KMS-11 (cell line): ENCODE results near the gene GRK6.
A peak's percentile ranks its signal among the peaks of the same experiment; 100 is the strongest.

Experiments
- H2AFZ ChIP-seq: fragments of 200-600 bp; sonication (generic); 2 replicates; pipeline ENCODE4 v1.6.1; 2016; ENCODE audit warnings: antibody characterized with exemption, mixed run types, low read depth
- H3K27ac ChIP-seq: fragments of 200-600 bp; sonication (generic); 2 replicates; pipeline ENCODE4 v1.6.1; 2016; ENCODE audit warnings: mild to moderate bottlenecking, mixed run types
- H3K27me3 ChIP-seq: fragments of 200-600 bp; sonication (generic); 2 replicates; pipeline ENCODE4 v1.6.1; 2017; ENCODE audit warnings: mild to moderate bottlenecking, low read depth, mixed run types, moderate library complexity; ENCODE audit not compliant: insufficient read depth
- H3K36me3 ChIP-seq: fragments of 200-600 bp; sonication (generic); 2 replicates; pipeline ENCODE4 v1.6.1; 2017; ENCODE audit warnings: mild to moderate bottlenecking, mixed run types; ENCODE audit not compliant: insufficient read depth
- H3K4me1 ChIP-seq: fragments of 200-600 bp; sonication (generic); 2 replicates; pipeline ENCODE4 v1.6.1; 2016; ENCODE audit warnings: mild to moderate bottlenecking, low read depth, mixed run types; ENCODE audit not compliant: poor library complexity, severe bottlenecking
- H3K4me2 ChIP-seq: fragments of 200-600 bp; sonication (generic); 2 replicates; pipeline ENCODE4 v1.7.0; 2016; ENCODE audit warnings: mild to moderate bottlenecking, mixed run types
- H3K4me3 ChIP-seq: fragments of 200-600 bp; sonication (generic); IDR thresholded peaks from 2 replicates; pipeline ENCODE4 v1.6.1; 2017; ENCODE audit warnings: low read depth, low read length, mixed read lengths; ENCODE audit not compliant: insufficient read depth
- H3K79me2 ChIP-seq: fragments of 200-600 bp; sonication (generic); 2 replicates; pipeline ENCODE4 v1.6.1; 2016; ENCODE audit warnings: low read depth, mixed run types; ENCODE audit not compliant: insufficient read depth
- H3K9ac ChIP-seq: fragments of 200-600 bp; sonication (generic); 2 replicates; pipeline ENCODE4 v1.6.1; 2016; ENCODE audit warnings: mild to moderate bottlenecking, mixed run types
- H4K20me1 ChIP-seq: fragments of 200-600 bp; sonication (generic); 2 replicates; pipeline ENCODE4 v1.6.1; 2016; ENCODE audit warnings: mild to moderate bottlenecking, mixed run types; ENCODE audit not compliant: insufficient read depth
- CTCF ChIP-seq: fragments of 200-600 bp; sonication (generic); conservative IDR thresholded peaks from 2 replicates; pipeline ENCODE4 v1.6.1; 2017; ENCODE audit warnings: low read depth, mild to moderate bottlenecking, antibody characterized with exemption, low read length, moderate library complexity, mixed read lengths

Gene GRK6

GRCh38 chr5:177421062-177421798 lies 5.2 kb upstream of the GRK6 start:
- Histone ChIP-seq H3K27ac (no peak overlapping the region), H3K4me3 (no peak overlapping the region), H4K20me1 (no peaks in the 10 kb centered on the region), H3K36me3 (no peaks in the 10 kb centered on the region), H3K27me3 (no peaks in the 10 kb centered on the region), H3K4me2 (no peak overlapping the region), H3K9ac (no peak overlapping the region), H3K4me1 (peaks cover 8% of the 10 kb centered on the region), H3K79me2 (no peaks in the 10 kb centered on the region), H2AFZ (no peak overlapping the region)
- no peak for TF ChIP-seq CTCF

DNA sequence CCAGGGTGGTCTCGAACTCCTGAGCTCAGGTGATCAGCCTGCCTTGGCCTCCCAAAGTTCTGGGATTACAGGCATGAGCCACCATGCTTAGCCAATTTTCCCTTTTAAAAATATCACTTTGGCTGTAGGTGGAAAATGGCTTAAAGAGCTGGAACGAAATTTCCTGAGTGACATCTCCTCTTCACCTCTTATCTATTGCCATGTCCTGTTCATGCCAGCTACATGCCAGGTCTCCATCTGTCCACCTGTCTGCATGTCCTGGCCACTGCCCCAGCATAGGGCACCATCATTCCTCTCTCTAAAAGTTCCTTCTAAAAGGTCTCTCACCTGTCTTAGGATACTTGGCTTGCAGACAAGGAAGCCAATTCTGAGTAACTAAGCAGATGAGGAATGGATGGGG lies 2.8 kb upstream of the GRK6 start:
- H3K36me3 ChIP-seq: no peaks in the 10 kb centered on the region
- no peak for TF ChIP-seq CTCF

DNA sequence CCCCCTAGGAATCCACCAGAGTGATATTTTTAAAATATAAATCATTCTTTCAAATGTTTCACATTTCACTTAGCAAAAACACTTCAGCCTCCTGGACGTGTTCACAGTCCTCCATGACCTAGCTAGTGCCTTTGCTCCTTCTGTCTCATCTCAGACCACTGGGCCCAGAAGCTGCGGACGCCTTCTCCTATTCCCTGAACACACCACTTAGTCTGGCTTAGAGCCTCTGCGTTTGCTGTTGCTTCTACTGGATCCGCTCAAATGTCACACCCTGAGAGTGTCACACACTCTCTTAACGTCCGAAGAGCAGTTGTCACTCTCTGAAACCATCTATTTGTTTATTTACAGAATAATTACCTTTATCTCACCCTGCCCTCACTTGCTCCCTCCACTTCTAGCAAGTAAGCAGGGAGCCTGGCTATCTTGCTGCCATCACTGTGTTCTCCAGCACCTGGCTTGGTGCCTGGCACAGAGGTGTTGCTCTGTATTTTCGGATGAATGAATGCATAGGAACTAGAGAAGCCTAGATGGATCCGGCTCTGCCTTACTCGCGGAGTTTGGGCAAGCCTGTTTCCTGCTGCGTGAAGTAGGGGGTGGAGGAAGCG lies 1.2 kb upstream of the GRK6 start:
- Histone ChIP-seq H3K79me2 (no peaks in the 10 kb centered on the region), H3K36me3 (no peaks in the 10 kb centered on the region), H2AFZ (peak overlapping the region; percentile 71), H3K4me1 (peaks cover 38% of the 10 kb centered on the region), H3K4me2 (peak overlapping the region; percentile 78), H3K27me3 (no peaks in the 10 kb centered on the region), H3K4me3 (no peak overlapping the region), H4K20me1 (no peaks in the 10 kb centered on the region), H3K27ac (peak overlapping the region; percentile 33; the same call in 1 of the 2 replicates), H3K9ac (peak overlapping the region; percentile 18; the same call in 1 of the 2 replicates)
- no peak for TF ChIP-seq CTCF

More for the DNA sequence above, 2.8 kb upstream of the GRK6 start:
- H3K9ac ChIP-seq: no peak overlapping the region
- no peak overlapping the region for H3K27ac ChIP-seq
- no peak overlapping the region for H3K4me2 ChIP-seq
- H3K27me3 ChIP-seq: no peaks in the 10 kb centered on the region
- no peaks in the 10 kb centered on the region for H4K20me1 ChIP-seq
- no peak overlapping the region for H3K4me3 ChIP-seq
- peaks cover 22% of the 10 kb centered on the region for H3K4me1 ChIP-seq
- no peak overlapping the region for H2AFZ ChIP-seq
- H3K79me2 ChIP-seq: no peaks in the 10 kb centered on the region

DNA sequence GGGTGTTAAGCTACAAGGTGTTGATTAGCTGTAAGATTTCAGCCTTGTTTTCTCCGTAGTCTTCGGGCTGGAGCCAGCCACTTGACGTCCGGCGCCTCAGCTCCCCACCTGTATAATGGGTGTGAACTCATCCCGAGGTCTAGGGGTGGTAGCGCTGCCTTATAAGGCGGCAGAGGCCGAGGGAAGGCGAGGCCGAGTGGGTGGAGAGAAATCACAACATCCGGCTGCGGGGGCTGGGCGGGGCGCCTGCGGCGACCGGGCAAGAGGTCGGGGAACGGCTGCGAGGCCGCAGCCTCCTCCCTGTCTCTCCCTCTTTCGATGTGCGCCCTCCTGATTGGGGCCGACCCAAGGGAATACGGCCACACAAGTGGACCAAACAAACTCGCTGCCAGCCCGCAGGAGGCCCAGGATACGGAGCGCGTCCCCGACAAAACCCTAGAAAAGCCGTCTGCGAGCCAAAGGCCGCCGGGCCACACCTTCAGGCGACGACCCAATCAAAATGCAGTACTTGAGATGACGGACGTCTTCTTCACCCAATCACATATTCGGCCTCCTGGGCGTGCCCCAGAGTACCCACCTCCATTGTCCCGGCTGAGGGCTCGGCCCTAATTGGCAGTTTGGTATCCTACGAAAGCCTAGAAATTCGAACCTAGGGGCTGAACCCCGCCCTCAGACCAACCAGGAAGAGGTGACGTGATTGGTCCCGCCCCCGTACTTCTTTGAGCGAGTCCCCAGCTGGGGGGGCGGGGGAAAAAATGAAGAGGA lies 493 bp upstream of the GRK6 start:
- Histone ChIP-seq H3K36me3 (no peaks in the 10 kb centered on the region), H3K4me1 (peaks cover 45% of the 10 kb centered on the region), H2AFZ (peak overlapping the region; percentile 71)

More for the DNA sequence above, 493 bp upstream of the GRK6 start:
- Histone ChIP-seq H3K4me3 (no peak overlapping the region), H3K4me2 (peak overlapping the region; percentile 78), H3K27ac (peak overlapping the region; percentile 33; the same call in 1 of the 2 replicates), H3K9ac (peak overlapping the region; percentile 18; the same call in 1 of the 2 replicates), H3K27me3 (no peaks in the 10 kb centered on the region), H4K20me1 (no peaks in the 10 kb centered on the region), H3K79me2 (no peaks in the 10 kb centered on the region)
- no peak for TF ChIP-seq CTCF
